ENCODE measurements around the gene SELP.

- TF ChIP-seq CREB1 (IDR thresholded peaks at IDR 0.05), result no peak
- TF ChIP-seq RXRA (IDR thresholded peaks at IDR 0.05; ENCODE audit: insufficient read depth, low read depth, low read length), result no peak
- TF ChIP-seq, protein P1, sequence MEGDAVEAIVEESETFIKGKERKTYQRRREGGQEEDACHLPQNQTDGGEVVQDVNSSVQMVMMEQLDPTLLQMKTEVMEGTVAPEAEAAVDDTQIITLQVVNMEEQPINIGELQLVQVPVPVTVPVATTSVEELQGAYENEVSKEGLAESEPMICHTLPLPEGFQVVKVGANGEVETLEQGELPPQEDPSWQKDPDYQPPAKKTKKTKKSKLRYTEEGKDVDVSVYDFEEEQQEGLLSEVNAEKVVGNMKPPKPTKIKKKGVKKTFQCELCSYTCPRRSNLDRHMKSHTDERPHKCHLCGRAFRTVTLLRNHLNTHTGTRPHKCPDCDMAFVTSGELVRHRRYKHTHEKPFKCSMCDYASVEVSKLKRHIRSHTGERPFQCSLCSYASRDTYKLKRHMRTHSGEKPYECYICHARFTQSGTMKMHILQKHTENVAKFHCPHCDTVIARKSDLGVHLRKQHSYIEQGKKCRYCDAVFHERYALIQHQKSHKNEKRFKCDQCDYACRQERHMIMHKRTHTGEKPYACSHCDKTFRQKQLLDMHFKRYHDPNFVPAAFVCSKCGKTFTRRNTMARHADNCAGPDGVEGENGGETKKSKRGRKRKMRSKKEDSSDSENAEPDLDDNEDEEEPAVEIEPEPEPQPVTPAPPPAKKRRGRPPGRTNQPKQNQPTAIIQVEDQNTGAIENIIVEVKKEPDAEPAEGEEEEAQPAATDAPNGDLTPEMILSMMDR (IDR thresholded peaks at IDR 0.05; ENCODE audit: control extremely low read depth in 1 of 3, insufficient read depth in 1 of 3, low read depth in 1 of 3, low read length in 3 of 3), result no peak
- no peak for TF ChIP-seq SP1 (IDR thresholded peaks at IDR 0.05; ENCODE audit: low read depth, low read length)
- TF ChIP-seq HDAC6 (IDR thresholded peaks at IDR 0.05; ENCODE audit: low read depth, low read length), result no peak
- TF ChIP-seq EZH2 (IDR thresholded peaks at IDR 0.05; ENCODE audit: low read depth, low read length, severe bottlenecking), result no peak
- TF ChIP-seq POLR2AphosphoS5 (IDR thresholded peaks at IDR 0.05; ENCODE audit: low read depth, low read length), result no peak
- no peak for TF ChIP-seq HDAC2 (IDR thresholded peaks at IDR 0.05; ENCODE audit: borderline replicate concordance in 1 of 2, low read depth in 2 of 2, low read length in 2 of 2)
- no peak for TF ChIP-seq EP300 (IDR thresholded peaks at IDR 0.05; ENCODE audit: borderline replicate concordance in 1 of 2, low read depth in 2 of 2, low read length in 2 of 2)
- no peak for TF ChIP-seq RFX5 (IDR thresholded peaks at IDR 0.05; ENCODE audit: borderline replicate concordance, low read depth, low read length)
- no peak for TF ChIP-seq RAD21 (IDR thresholded peaks at IDR 0.05 in 1 of 2, conservative IDR thresholded peaks at IDR 0.05 in 1 of 2; ENCODE audit: low read depth in 2 of 2, low read length in 2 of 2)
- no peak for TF ChIP-seq GABPA (IDR thresholded peaks at IDR 0.05; ENCODE audit: borderline replicate concordance, insufficient read depth, low read length)
Measured at GRCh38 chr1:169545472-169545871, 84.5 kb downstream of the SELP start.
